Breast epithelium (tissue), 3 donors: Measurements from ENCODE around the gene FAM184B.

Experiments used
- POLR2A ChIP-seq: fragments of 450-650 bp; IDR thresholded peaks from one replicate; pipeline ENCODE4 v1.6.1; 2016; ENCODE audit warnings: antibody characterized with exemption, mild to moderate bottlenecking, moderate library complexity
- POLR2AphosphoS5 ChIP-seq, 3 donors: sonication (generic); formaldehyde crosslinking; IDR thresholded peaks; one replicate each; pipeline ENCODE4 v1.6.1; 2017; ENCODE audit warnings: antibody characterized with exemption in 3 of 3
- TF ChIP-seq, protein P1 (sequence below), 3 donors: fragments of 450-650 bp; IDR thresholded peaks; one replicate each; pipeline ENCODE4 v1.5.1; 2016 to 2017; ENCODE audit warnings: antibody characterized with exemption in 3 of 3, mild to moderate bottlenecking in 3 of 3, moderate library complexity in 3 of 3

DNA sequence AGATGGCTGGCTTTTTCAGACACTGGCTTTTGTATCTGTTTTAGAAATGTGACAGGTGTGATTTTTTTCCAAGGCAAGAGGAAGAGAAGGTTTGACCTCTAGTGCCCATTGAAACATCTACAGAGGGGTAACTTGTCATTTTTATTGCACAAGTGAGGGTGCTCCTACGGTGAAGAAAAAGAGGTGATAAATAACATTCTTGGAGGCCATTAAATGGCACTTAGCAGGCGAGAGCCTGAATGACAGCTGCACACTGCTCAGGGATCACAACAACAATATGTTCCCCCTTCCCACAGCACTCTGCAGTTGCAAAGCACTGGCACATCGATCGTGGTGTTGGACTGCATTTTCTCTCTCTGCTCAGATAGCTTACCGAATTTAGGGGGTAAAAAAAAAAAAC is 22.9 kb downstream of the FAM184B start:
- TF ChIP-seq, protein P1, sequence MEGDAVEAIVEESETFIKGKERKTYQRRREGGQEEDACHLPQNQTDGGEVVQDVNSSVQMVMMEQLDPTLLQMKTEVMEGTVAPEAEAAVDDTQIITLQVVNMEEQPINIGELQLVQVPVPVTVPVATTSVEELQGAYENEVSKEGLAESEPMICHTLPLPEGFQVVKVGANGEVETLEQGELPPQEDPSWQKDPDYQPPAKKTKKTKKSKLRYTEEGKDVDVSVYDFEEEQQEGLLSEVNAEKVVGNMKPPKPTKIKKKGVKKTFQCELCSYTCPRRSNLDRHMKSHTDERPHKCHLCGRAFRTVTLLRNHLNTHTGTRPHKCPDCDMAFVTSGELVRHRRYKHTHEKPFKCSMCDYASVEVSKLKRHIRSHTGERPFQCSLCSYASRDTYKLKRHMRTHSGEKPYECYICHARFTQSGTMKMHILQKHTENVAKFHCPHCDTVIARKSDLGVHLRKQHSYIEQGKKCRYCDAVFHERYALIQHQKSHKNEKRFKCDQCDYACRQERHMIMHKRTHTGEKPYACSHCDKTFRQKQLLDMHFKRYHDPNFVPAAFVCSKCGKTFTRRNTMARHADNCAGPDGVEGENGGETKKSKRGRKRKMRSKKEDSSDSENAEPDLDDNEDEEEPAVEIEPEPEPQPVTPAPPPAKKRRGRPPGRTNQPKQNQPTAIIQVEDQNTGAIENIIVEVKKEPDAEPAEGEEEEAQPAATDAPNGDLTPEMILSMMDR (IDR thresholded peaks at IDR 0.05), result no peak
- no peak for TF ChIP-seq POLR2AphosphoS5 (IDR thresholded peaks at IDR 0.05)
- no peak for TF ChIP-seq POLR2A
